Inferior parietal cortex (tissue), 1 donor: ENCODE data around the gene ZCCHC24.

Experiments used
- DNase-seq: peaks from one replicate; pipeline ENCODE4 v3.0.0-alpha.2; 2016; ENCODE audit errors: extremely low spot score

ZCCHC24 gene

GRCh38 chr10:79361726-79362397, 83.6 kb downstream of the ZCCHC24 start:
- DNase-seq: no peak

GRCh38 chr10:79360499-79361342, 84.7 kb downstream of the ZCCHC24 start:
- DNase-seq: no peak

- DNase-seq: no peak
Measured at GRCh38 chr10:79359816-79360498, 85.5 kb downstream of the ZCCHC24 start.

- DNase-seq: no peak
Measured at GRCh38 chr10:79358811-79359210, 86.6 kb downstream of the ZCCHC24 start.

- DNase-seq: no peak
Measured at GRCh38 chr10:79357180-79357579, 88.2 kb downstream of the ZCCHC24 start.

- no peak for DNase-seq
Measured at GRCh38 chr10:79356104-79356503, 89.3 kb downstream of the ZCCHC24 start.

- no peak for DNase-seq
Measured at GRCh38 chr10:79355420-79356017, 89.9 kb downstream of the ZCCHC24 start.

- no peak for DNase-seq
Measured at GRCh38 chr10:79354615-79355014, 90.8 kb downstream of the ZCCHC24 start.

GRCh38 chr10:79354141-79354540, 91.3 kb downstream of the ZCCHC24 start:
- DNase-seq: no peak

- DNase-seq: no peak
Measured at GRCh38 chr10:79353726-79354125, 91.7 kb downstream of the ZCCHC24 start.

- DNase-seq: no peak
Measured at GRCh38 chr10:79353000-79353406, 92.4 kb downstream of the ZCCHC24 start.

- DNase-seq: no peak
Measured at GRCh38 chr10:79352035-79352877, 93.2 kb downstream of the ZCCHC24 start.

GRCh38 chr10:79351332-79351731, 94.1 kb downstream of the ZCCHC24 start:
- no peak for DNase-seq

- DNase-seq: no peak
Measured at GRCh38 chr10:79350407-79351154, 94.8 kb downstream of the ZCCHC24 start.

GRCh38 chr10:79349766-79350406, 95.5 kb downstream of the ZCCHC24 start:
- DNase-seq: no peak

- no peak for DNase-seq
Measured at GRCh38 chr10:79349072-79349491, 96.3 kb downstream of the ZCCHC24 start.

- DNase-seq: no peak
Measured at GRCh38 chr10:79348640-79348988, 96.8 kb downstream of the ZCCHC24 start.

GRCh38 chr10:79347894-79348639, 97.4 kb downstream of the ZCCHC24 start:
- no peak for DNase-seq

- DNase-seq: peak; percentile 91
Measured at GRCh38 chr10:79347226-79347893, 98.1 kb downstream of the ZCCHC24 start, which contains the start of gene PPIF. Gene PPIF (plus strand): TSS chr10:79347469. CDS start chr10:79347549, 80 bp downstream.
